ENCODE measurements around the gene LTBP3. TPM values are rescaled to one million over a fixed set of nuclear protein-coding genes. Genes with fewer than 3 reads are reported as not detected.
A peak's percentile ranks its signal among the peaks of the same experiment; 100 is the strongest.

Gene LTBP3
- total and polyA plus RNA-seq, 2 of the 13 experiments (the other 11 are each of a cell fraction or from before 2014, with no cell fraction given): 12.2 to 68.1 TPM

- TF ChIP-seq ZNF646 (CRISPR knock-in tag; IDR thresholded peaks at IDR 0.05) (no peak), ELF1 (CRISPR knock-in tag; IDR thresholded peaks at IDR 0.05) (no peak; the same call in 1 of the 2 replicates), TBX3 (IDR thresholded peaks at IDR 0.05; ENCODE audit: borderline replicate concordance) (no peak), TARDBP (CRISPR knock-in tag; IDR thresholded peaks at IDR 0.05) (peak; percentile 80; the same call in 1 of the 2 replicates), GLMP (CRISPR knock-in tag; IDR thresholded peaks at IDR 0.05; ENCODE audit: borderline replicate concordance) (no peak), CHD2 (IDR thresholded peaks at IDR 0.05; ENCODE audit: low read depth, low read length) (peak; percentile 86), HOXD1 (CRISPR knock-in tag; IDR thresholded peaks at IDR 0.05) (no peak), FOSL1 (CRISPR knock-in tag; IDR thresholded peaks at IDR 0.05; ENCODE audit: borderline replicate concordance) (no peak), ISX (CRISPR knock-in tag; conservative IDR thresholded peaks at IDR 0.05) (no peak), SALL1 (CRISPR knock-in tag; IDR thresholded peaks at IDR 0.05) (peak; percentile 85), ZNF281 (CRISPR knock-in tag; IDR thresholded peaks at IDR 0.05; ENCODE audit: borderline replicate concordance) (peak; percentile 90), ZNF496 (CRISPR knock-in tag; IDR thresholded peaks at IDR 0.05; ENCODE audit: insufficient replicate concordance) (no peak), ARNT (IDR thresholded peaks at IDR 0.05) (no peak), THAP11 (CRISPR knock-in tag; IDR thresholded peaks at IDR 0.05) (peak; percentile 88), ZNF431 (CRISPR knock-in tag; IDR thresholded peaks at IDR 0.05; ENCODE audit: borderline replicate concordance, low read depth) (0 out of 2 replicates have a peak, but pooled peaks have one; percentile 59), SRSF4 (IDR thresholded peaks at IDR 0.05; ENCODE audit: low read depth, low read length, poor library complexity, severe bottlenecking) (no peak), HOMEZ (CRISPR knock-in tag; IDR thresholded peaks at IDR 0.05; ENCODE audit: low read depth) (peak; percentile 85; the same call in 1 of the 2 replicates), TCF7L2 (IDR thresholded peaks at IDR 0.05; ENCODE audit: low read depth, low read length) (no peak)
Measured at GRCh38 chr11:65498977-65499712, 59.0 kb downstream of the LTBP3 start, which contains the start of gene MALAT1 (continued).
